ENCODE data around the gene TMEM82.
"Not testable (repeated sequence)": the region's sequence is repeated elsewhere in the genome, so short reads cannot be mapped to it uniquely, and the experiment has no call there.

The TMEM82 gene

GRCh38 chr1:15742339-15742801 lies at the start of gene TMEM82:
TMEM82 (plus strand) TSS chr1:15742499; CDS start chr1:15742560, 61 bp downstream.
- no peak within 1 kb of the TSS for H3K27ac ChIP-seq
- H3K9me3 ChIP-seq: no peaks in the 10 kb centered on the region
- no peaks in the 10 kb centered on the region for H3K36me3 ChIP-seq
- H3K4me1 ChIP-seq (ENCODE audit: control insufficient read depth in 1 of 2, insufficient read depth in 1 of 2, low read depth in 1 of 2, low read length in 1 of 2): no peaks in the 10 kb centered on the region
- TF ChIP-seq CTCF (IDR thresholded peaks at IDR 0.05): no peak
- no peaks in the 10 kb centered on the region for H3K27me3 ChIP-seq
- H3K4me3 ChIP-seq (ENCODE audit: low read depth in 1 of 2, low read length in 1 of 2): no peak within 1 kb of the TSS

GRCh38 chr1:15693371-15693770 lies 48.9 kb upstream of the TMEM82 start:
- peaks cover 5% of the 10 kb centered on the region for H3K36me3 ChIP-seq
- H3K4me3 ChIP-seq (ENCODE audit: low read depth in 1 of 2, low read length in 1 of 2): no peak overlapping the region
- H3K27ac ChIP-seq: no peak overlapping the region
- H3K9me3 ChIP-seq: no peaks in the 10 kb centered on the region
- TF ChIP-seq CTCF (IDR thresholded peaks at IDR 0.05): no peak
- H3K27me3 ChIP-seq: no peaks in the 10 kb centered on the region
- H3K4me1 ChIP-seq (ENCODE audit: control insufficient read depth in 1 of 2, insufficient read depth in 1 of 2, low read depth in 1 of 2, low read length in 1 of 2): peaks cover 13 to 15% of the 10 kb centered on the region in 2 experiments

GRCh38 chr1:15696956-15697521 lies 45.3 kb upstream of the TMEM82 start:
- no peaks in the 10 kb centered on the region for H3K9me3 ChIP-seq
- H3K27ac ChIP-seq: peak overlapping the region; percentile 78
- H3K27me3 ChIP-seq: no peaks in the 10 kb centered on the region
- H3K4me1 ChIP-seq (ENCODE audit: control insufficient read depth in 1 of 2, insufficient read depth in 1 of 2, low read depth in 1 of 2, low read length in 1 of 2): peaks cover 13 to 15% of the 10 kb centered on the region in 2 experiments
- peak overlapping the region; percentile 31 to 44 for H3K4me3 ChIP-seq (ENCODE audit: low read depth in 1 of 2, low read length in 1 of 2)
- H3K36me3 ChIP-seq: peaks cover 9% of the 10 kb centered on the region
- no peak for TF ChIP-seq CTCF (IDR thresholded peaks at IDR 0.05)

GRCh38 chr1:15698201-15698600 lies 44.1 kb upstream of the TMEM82 start:
- peaks cover 13 to 15% of the 10 kb centered on the region in 2 experiments for H3K4me1 ChIP-seq (ENCODE audit: control insufficient read depth in 1 of 2, insufficient read depth in 1 of 2, low read depth in 1 of 2, low read length in 1 of 2)
- H3K9me3 ChIP-seq: no peaks in the 10 kb centered on the region
- H3K27me3 ChIP-seq: no peaks in the 10 kb centered on the region
- no peak overlapping the region for H3K27ac ChIP-seq
- peaks cover 10% of the 10 kb centered on the region for H3K36me3 ChIP-seq
- no peak overlapping the region for H3K4me3 ChIP-seq (ENCODE audit: low read depth in 1 of 2, low read length in 1 of 2)
- no peak for TF ChIP-seq CTCF (IDR thresholded peaks at IDR 0.05)

- H3K4me1 ChIP-seq (ENCODE audit: control insufficient read depth in 1 of 2, insufficient read depth in 1 of 2, low read depth in 1 of 2, low read length in 1 of 2): peaks cover 13 to 15% of the 10 kb centered on the region in 2 experiments
- H3K4me3 ChIP-seq (ENCODE audit: low read depth in 1 of 2, low read length in 1 of 2); H3K9me3 ChIP-seq; H3K27me3 ChIP-seq; H3K36me3 ChIP-seq; H3K27ac ChIP-seq: not testable (repeated sequence)
Measured at GRCh38 chr1:15699321-15699720, 43.0 kb upstream of the TMEM82 start.

- Histone ChIP-seq H3K9me3 (no peaks in the 10 kb centered on the region), H3K4me3 (ENCODE audit: low read depth in 1 of 2, low read length in 1 of 2) (no peak overlapping the region), H3K4me1 (ENCODE audit: control insufficient read depth in 1 of 2, insufficient read depth in 1 of 2, low read depth in 1 of 2, low read length in 1 of 2) (peaks cover 13 to 15% of the 10 kb centered on the region in 2 experiments), H3K36me3 (peaks cover 8% of the 10 kb centered on the region), H3K27me3 (no peaks in the 10 kb centered on the region), H3K27ac (no peak overlapping the region)
- TF ChIP-seq CTCF (IDR thresholded peaks at IDR 0.05): no peak
Measured at GRCh38 chr1:15700508-15700907, 41.8 kb upstream of the TMEM82 start.
